Measurements from ENCODE around the gene TUBB8B. TPM values are rescaled to one million over a fixed set of nuclear protein-coding genes. Genes with fewer than 3 reads are reported as not detected.
"Not testable (repeated sequence)": the region's sequence is repeated elsewhere in the genome, so short reads cannot be mapped to it uniquely, and the experiment has no call there.

Gene TUBB8B
- total RNA-seq, 2 experiments from 2014 or later, result not detected

- H3K4me3 Mint-ChIP-seq; H3K36me3 Mint-ChIP-seq; DNase-seq; POLR2A ChIA-PET; H3K27me3 Mint-ChIP-seq; CTCF ChIA-PET; intact Hi-C loops (cut with micrococcal nuclease); H3K9me3 Mint-ChIP-seq; H3K4me1 Mint-ChIP-seq (ENCODE audit: low read depth); H3K27ac Mint-ChIP-seq: not testable (repeated sequence)
Observed at GRCh38 chr18:80202-80601, 30.8 kb upstream of the TUBB8B start.

GRCh38 chr18:75525-76160, 26.2 kb upstream of the TUBB8B start:
- H3K36me3 Mint-ChIP-seq, DNase-seq, CTCF ChIA-PET: not testable (repeated sequence)

GRCh38 chr18:73181-73777, 23.9 kb upstream of the TUBB8B start:
- H3K27ac Mint-ChIP-seq; H3K27me3 Mint-ChIP-seq; H3K9me3 Mint-ChIP-seq; CTCF ChIA-PET; DNase-seq; intact Hi-C loops (cut with micrococcal nuclease); POLR2A ChIA-PET; H3K4me1 Mint-ChIP-seq (ENCODE audit: low read depth); H3K4me3 Mint-ChIP-seq; H3K36me3 Mint-ChIP-seq: not testable (repeated sequence)

More at GRCh38 chr18:75525-76160, 26.2 kb upstream of the TUBB8B start:
- H3K27ac Mint-ChIP-seq; H3K4me1 Mint-ChIP-seq (ENCODE audit: low read depth); POLR2A ChIA-PET; H3K27me3 Mint-ChIP-seq; intact Hi-C loops (cut with micrococcal nuclease); H3K9me3 Mint-ChIP-seq; H3K4me3 Mint-ChIP-seq: not testable (repeated sequence)

- H3K27ac Mint-ChIP-seq; H3K4me1 Mint-ChIP-seq (ENCODE audit: low read depth); H3K36me3 Mint-ChIP-seq; H3K9me3 Mint-ChIP-seq; H3K4me3 Mint-ChIP-seq; POLR2A ChIA-PET; DNase-seq; intact Hi-C loops (cut with micrococcal nuclease); CTCF ChIA-PET: not testable (repeated sequence)
- H3K27me3 Mint-ChIP-seq, result peaks cover 21% of the 10 kb centered on the region
Observed at GRCh38 chr18:67701-68100, 18.3 kb upstream of the TUBB8B start.

- intact Hi-C loops (cut with micrococcal nuclease); H3K9me3 Mint-ChIP-seq; H3K4me1 Mint-ChIP-seq (ENCODE audit: low read depth): not testable (repeated sequence)
Observed at GRCh38 chr18:64279-64678, 14.9 kb upstream of the TUBB8B start.

GRCh38 chr18:63656-64055, 14.2 kb upstream of the TUBB8B start:
- POLR2A ChIA-PET; H3K27ac Mint-ChIP-seq; H3K4me3 Mint-ChIP-seq; DNase-seq; intact Hi-C loops (cut with micrococcal nuclease); H3K9me3 Mint-ChIP-seq; CTCF ChIA-PET; H3K36me3 Mint-ChIP-seq; H3K4me1 Mint-ChIP-seq (ENCODE audit: low read depth): not testable (repeated sequence)
- peaks cover 26% of the 10 kb centered on the region for H3K27me3 Mint-ChIP-seq

More at GRCh38 chr18:64279-64678, 14.9 kb upstream of the TUBB8B start:
- H3K36me3 Mint-ChIP-seq, CTCF ChIA-PET, H3K27ac Mint-ChIP-seq, H3K4me3 Mint-ChIP-seq, DNase-seq, POLR2A ChIA-PET: not testable (repeated sequence)
- peaks cover 26% of the 10 kb centered on the region for H3K27me3 Mint-ChIP-seq

- CTCF ChIA-PET; H3K9me3 Mint-ChIP-seq; H3K27ac Mint-ChIP-seq; intact Hi-C loops (cut with micrococcal nuclease); DNase-seq; H3K36me3 Mint-ChIP-seq; H3K27me3 Mint-ChIP-seq; H3K4me3 Mint-ChIP-seq; H3K4me1 Mint-ChIP-seq (ENCODE audit: low read depth); POLR2A ChIA-PET: not testable (repeated sequence)
Observed at GRCh38 chr18:54388-54787, 5.0 kb upstream of the TUBB8B start.

- POLR2A ChIA-PET; H3K9me3 Mint-ChIP-seq; H3K27ac Mint-ChIP-seq; H3K4me3 Mint-ChIP-seq; H3K36me3 Mint-ChIP-seq; intact Hi-C loops (cut with micrococcal nuclease); H3K4me1 Mint-ChIP-seq (ENCODE audit: low read depth); H3K27me3 Mint-ChIP-seq; DNase-seq; CTCF ChIA-PET: not testable (repeated sequence)
Observed at GRCh38 chr18:48696-49095, 719 bp downstream of the TUBB8B start.

GRCh38 chr18:13177-13576, 36.2 kb downstream of the TUBB8B start:
- DNase-seq; H3K27ac Mint-ChIP-seq; H3K4me3 Mint-ChIP-seq; intact Hi-C loops (cut with micrococcal nuclease); POLR2A ChIA-PET; H3K9me3 Mint-ChIP-seq; H3K36me3 Mint-ChIP-seq; H3K27me3 Mint-ChIP-seq; CTCF ChIA-PET; H3K4me1 Mint-ChIP-seq (ENCODE audit: low read depth): not testable (repeated sequence)

- H3K9me3 Mint-ChIP-seq; H3K4me3 Mint-ChIP-seq; H3K4me1 Mint-ChIP-seq (ENCODE audit: low read depth); DNase-seq; POLR2A ChIA-PET; CTCF ChIA-PET; H3K27me3 Mint-ChIP-seq; H3K36me3 Mint-ChIP-seq; intact Hi-C loops (cut with micrococcal nuclease); H3K27ac Mint-ChIP-seq: not testable (repeated sequence)
Observed at GRCh38 chr18:12773-13172, 36.6 kb downstream of the TUBB8B start.

- intact Hi-C loops (cut with micrococcal nuclease), result not testable (repeated sequence)
Observed at GRCh38 chr18:11383-12274, 37.8 kb downstream of the TUBB8B start.

GRCh38 chr18:10624-11184, 38.7 kb downstream of the TUBB8B start:
- DNase-seq; H3K27me3 Mint-ChIP-seq; H3K9me3 Mint-ChIP-seq; H3K4me3 Mint-ChIP-seq; CTCF ChIA-PET; H3K36me3 Mint-ChIP-seq; intact Hi-C loops (cut with micrococcal nuclease); POLR2A ChIA-PET; H3K27ac Mint-ChIP-seq; H3K4me1 Mint-ChIP-seq (ENCODE audit: low read depth): not testable (repeated sequence)

More at GRCh38 chr18:11383-12274, 37.8 kb downstream of the TUBB8B start:
- H3K4me1 Mint-ChIP-seq (ENCODE audit: low read depth); H3K27me3 Mint-ChIP-seq; CTCF ChIA-PET; H3K4me3 Mint-ChIP-seq; H3K27ac Mint-ChIP-seq; POLR2A ChIA-PET; H3K9me3 Mint-ChIP-seq; H3K36me3 Mint-ChIP-seq; DNase-seq: not testable (repeated sequence)
